A673 (cell line): ENCODE results near the gene C3.
"Not testable (repeated sequence)": the region's sequence is repeated elsewhere in the genome, so short reads cannot be mapped to it uniquely, and the experiment has no call there.

ENCODE experiments used
- CTCF ChIP-seq: fragments of 300-800, 200-600 bp; sonication (generic); conservative IDR thresholded peaks from 2 replicates; pipeline ENCODE4 v1.5.1; 2017; ENCODE audit warnings: low read depth, mild to moderate bottlenecking, antibody characterized with exemption, low read length, moderate library complexity, mixed read lengths
- EZH2 ChIP-seq: fragments of 200-600 bp; sonication (generic); IDR thresholded peaks from 2 replicates; pipeline ENCODE4 v1.6.1; 2017; ENCODE audit warnings: borderline replicate concordance, low read depth, mild to moderate bottlenecking, mixed read lengths, antibody characterized with exemption, low read length; ENCODE audit not compliant: poor library complexity, severe bottlenecking

GRCh38 chr19:6640333-6640732 lies 80.1 kb downstream of the C3 start:
- TF ChIP-seq CTCF, EZH2: not testable (repeated sequence)
